CD14-positive monocyte (primary cell): ENCODE measurements around the gene STX2. TPM values are rescaled to one million over a fixed set of nuclear protein-coding genes. Genes with fewer than 3 reads are reported as not detected.
A peak's percentile ranks its signal among the peaks of the same experiment; 100 is the strongest.

Source experiments
- DNase-seq, 3 donors: peaks; one replicate each; pipeline ENCODE4 v3.0.0-alpha.2; 2011 to 2022
- H2AFZ ChIP-seq: 2 replicates; pipeline ENCODE4 v1.6.0; 2012; ENCODE audit warnings: mild to moderate bottlenecking, low read depth, low read length, inconsistent platforms; ENCODE audit not compliant: insufficient read depth, poor library complexity, severe bottlenecking
- H3K27ac ChIP-seq, 2 donors: 1 replicate in 1 of 2; 2 replicates in 1 of 2; pipeline ENCODE4 v1.5.1; 2012 to 2013; ENCODE audit warnings: low read length in 2 of 2, control low read depth in 1 of 2, inconsistent platforms in 1 of 2, low read depth in 1 of 2, mild to moderate bottlenecking in 1 of 2
- H3K27me3 ChIP-seq, 2 donors: one replicate each; pipeline versions ENCODE4 v1.6.0 to v1.6.1; 2011 to 2013; ENCODE audit warnings: low read length in 2 of 2; ENCODE audit not compliant: control insufficient read depth in 2 of 2, insufficient read depth in 2 of 2
- H3K36me3 ChIP-seq, 2 donors: replicated peaks in 1 of 2; 1 replicate in 1 of 2; 2 replicates in 1 of 2; pipeline versions ENCODE4 v1.5.1 to v1.6.1; 2012 to 2013; ENCODE audit warnings: low read length in 2 of 2, control low read depth in 1 of 2, inconsistent platforms in 1 of 2, mild to moderate bottlenecking in 1 of 2; ENCODE audit not compliant: insufficient read depth in 2 of 2, control insufficient read depth in 1 of 2
- H3K4me1 ChIP-seq, 2 donors: 1 replicate in 1 of 2; 2 replicates in 1 of 2; pipeline versions ENCODE4 v1.5.1 to v1.6.1; 2012 to 2013; ENCODE audit warnings: low read length in 2 of 2, control low read depth in 1 of 2, inconsistent platforms in 1 of 2, mild to moderate bottlenecking in 1 of 2, moderate library complexity in 1 of 2; ENCODE audit not compliant: insufficient read depth in 2 of 2, control insufficient read depth in 1 of 2
- H3K4me2 ChIP-seq: replicated peaks from 2 replicates; pipeline ENCODE3; 2012; ENCODE audit warnings: low read length, moderate library complexity, mild to moderate bottlenecking; ENCODE audit not compliant: poor library complexity, severe bottlenecking; ENCODE audit errors: extremely low read depth
- H3K4me3 ChIP-seq, 3 experiments: fragments of 200-600 bp in 1 of 3; sonication (generic) in 1 of 3; replicated peaks in 1 of 3; 1 replicate in 2 of 3; 2 replicates in 1 of 3; pipeline ENCODE4 v1.5.1; 2011 to 2013; ENCODE audit warnings: low read length in 3 of 3, mild to moderate bottlenecking in 3 of 3, control low read depth in 2 of 3, low read depth in 2 of 3, inconsistent platforms in 1 of 3, moderate library complexity in 1 of 3
- H3K79me2 ChIP-seq: 2 replicates; pipeline ENCODE4 v1.6.0; 2012; ENCODE audit warnings: mild to moderate bottlenecking, control low read depth, inconsistent platforms, low read length, moderate library complexity; ENCODE audit not compliant: insufficient read depth
- H3K9ac ChIP-seq: 2 replicates; pipeline ENCODE4 v1.6.0; 2017; ENCODE audit warnings: low read length, mild to moderate bottlenecking; ENCODE audit not compliant: insufficient read depth, poor library complexity, severe bottlenecking
- H3K9me3 ChIP-seq, 2 donors: replicated peaks in 1 of 2; 1 replicate in 1 of 2; 2 replicates in 1 of 2; pipeline versions ENCODE4 v1.5.1 to v1.6.1; 2012 to 2013; ENCODE audit warnings: low read length in 2 of 2, control low read depth in 1 of 2; ENCODE audit not compliant: control insufficient read depth in 1 of 2, insufficient read depth in 1 of 2
- H4K20me1 ChIP-seq: 2 replicates; pipeline ENCODE4 v1.6.0; 2012; ENCODE audit warnings: mild to moderate bottlenecking, low read length, control low read depth, moderate library complexity; ENCODE audit not compliant: insufficient read depth
- H3K27ac Mint-ChIP-seq, 7 donors: one replicate each; pipeline ENCODE4 v1.8.0; 2020; ENCODE audit warnings: mild to moderate bottlenecking in 7 of 7, mixed read lengths in 7 of 7, moderate library complexity in 6 of 7, inconsistent platforms in 2 of 7
- H3K27me3 Mint-ChIP-seq, 3 donors: one replicate each; pipeline ENCODE4 v1.8.0; 2021 to 2022; ENCODE audit warnings: low read depth in 3 of 3, mild to moderate bottlenecking in 3 of 3, mixed read lengths in 3 of 3, moderate library complexity in 3 of 3, inconsistent platforms in 1 of 3
- H3K36me3 Mint-ChIP-seq, 2 donors: one replicate each; pipeline ENCODE4 v1.8.0; 2020; ENCODE audit warnings: mixed read lengths in 2 of 2, inconsistent platforms in 1 of 2, mild to moderate bottlenecking in 1 of 2
- H3K4me1 Mint-ChIP-seq: one replicate; pipeline ENCODE4 v1.8.0; 2020; ENCODE audit warnings: mild to moderate bottlenecking, mixed read lengths
- H3K4me3 Mint-ChIP-seq, 2 donors: one replicate each; pipeline ENCODE4 v1.8.0; 2020; ENCODE audit warnings: mild to moderate bottlenecking in 2 of 2, mixed read lengths in 2 of 2, moderate library complexity in 1 of 2
- H3K9me3 Mint-ChIP-seq, 7 donors: one replicate each; pipeline ENCODE4 v1.8.0; 2020 to 2022; ENCODE audit warnings: mixed read lengths in 7 of 7, mild to moderate bottlenecking in 6 of 7, moderate library complexity in 6 of 7, inconsistent platforms in 2 of 7
- WGBS: methylation state at CpG from one replicate; pipeline ENCODE4 v1.1.5; 2013; ENCODE audit warnings: missing lambda C conversion rate; ENCODE audit not compliant: insufficient coverage; 5-methylcytosine and 5-hydroxymethylcytosine counted together
- intact Hi-C, 2 donors: fragments of 100-400 bp; cut with micrococcal nuclease; formaldehyde crosslinking; loops; one replicate each; pipeline versions ENCODE4 v1.15.0 to v1.15.1; 2023
- polyA plus RNA-seq, 3 donors: library from polyadenylated mRNA; depleted of rRNA in 1 of 3; unstranded in 2 of 3; stranded (reverse) in 1 of 3; fragments of 300-500 nt in 2 of 3; fragments of >200 nt in 1 of 3; fragmentation: Illumina TruSeq in 2 of 3; gene quantifications; 1 replicate in 2 of 3; 2 replicates in 1 of 3; pipeline ENCODE4 v1.2.3, GENCODE V29; 2012 to 2021
- TF ChIP-seq, protein P1 (sequence below): fragments of 200-600 bp; IDR thresholded peaks from one replicate; pipeline ENCODE4 v1.8.0; 2022; ENCODE audit warnings: antibody characterized with exemption, mild to moderate bottlenecking

The STX2 gene
- polyA plus RNA-seq, 3 donors = 4.8 to 32.9 (median 7.6) TPM

DNA sequence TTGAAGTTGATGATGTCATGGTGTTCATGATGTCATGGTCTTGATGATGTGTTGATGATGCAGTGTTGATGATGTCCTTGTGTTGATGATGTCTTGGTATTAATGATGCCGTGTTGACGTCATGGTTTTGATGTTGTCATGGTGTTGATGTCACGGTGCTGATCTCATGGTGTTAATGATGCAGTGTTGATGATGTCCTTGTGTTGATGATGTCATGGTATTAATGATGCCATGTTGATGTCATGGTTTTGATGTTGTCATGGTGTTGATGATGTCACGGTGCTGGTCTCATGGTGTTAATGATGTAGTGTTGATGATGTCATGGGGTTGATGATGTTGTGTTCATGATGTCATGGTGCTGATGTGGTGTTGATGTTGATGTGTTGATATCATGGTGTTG, 75.0 kb downstream of the STX2 start:
- no peaks in the 10 kb centered on the region for H3K36me3 Mint-ChIP-seq
- Histone ChIP-seq H3K4me1 (no peaks in the 10 kb centered on the region), H3K9me3 (peaks cover 13 to 22% of the 10 kb centered on the region in 2 donors), H2AFZ (no peak overlapping the region), H3K36me3 (no peaks in the 10 kb centered on the region), H3K27me3 (peaks cover 0 to 21% of the 10 kb centered on the region in 2 donors), H3K4me2 (no peak overlapping the region), H4K20me1 (no peaks in the 10 kb centered on the region), H3K79me2 (no peaks in the 10 kb centered on the region), H3K9ac (no peak overlapping the region), H3K27ac (no peak overlapping the region), H3K4me3 (no peak overlapping the region)
- no peak overlapping the region for H3K27ac Mint-ChIP-seq
- no peaks in the 10 kb centered on the region for H3K9me3 Mint-ChIP-seq
- TF ChIP-seq, protein P1, sequence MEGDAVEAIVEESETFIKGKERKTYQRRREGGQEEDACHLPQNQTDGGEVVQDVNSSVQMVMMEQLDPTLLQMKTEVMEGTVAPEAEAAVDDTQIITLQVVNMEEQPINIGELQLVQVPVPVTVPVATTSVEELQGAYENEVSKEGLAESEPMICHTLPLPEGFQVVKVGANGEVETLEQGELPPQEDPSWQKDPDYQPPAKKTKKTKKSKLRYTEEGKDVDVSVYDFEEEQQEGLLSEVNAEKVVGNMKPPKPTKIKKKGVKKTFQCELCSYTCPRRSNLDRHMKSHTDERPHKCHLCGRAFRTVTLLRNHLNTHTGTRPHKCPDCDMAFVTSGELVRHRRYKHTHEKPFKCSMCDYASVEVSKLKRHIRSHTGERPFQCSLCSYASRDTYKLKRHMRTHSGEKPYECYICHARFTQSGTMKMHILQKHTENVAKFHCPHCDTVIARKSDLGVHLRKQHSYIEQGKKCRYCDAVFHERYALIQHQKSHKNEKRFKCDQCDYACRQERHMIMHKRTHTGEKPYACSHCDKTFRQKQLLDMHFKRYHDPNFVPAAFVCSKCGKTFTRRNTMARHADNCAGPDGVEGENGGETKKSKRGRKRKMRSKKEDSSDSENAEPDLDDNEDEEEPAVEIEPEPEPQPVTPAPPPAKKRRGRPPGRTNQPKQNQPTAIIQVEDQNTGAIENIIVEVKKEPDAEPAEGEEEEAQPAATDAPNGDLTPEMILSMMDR = no peak
- DNase-seq = no peak
- peaks cover 14 to 27% (median 21%) of the 10 kb centered on the region in 3 donors for H3K27me3 Mint-ChIP-seq
- no peaks in the 10 kb centered on the region for H3K4me1 Mint-ChIP-seq
- H3K4me3 Mint-ChIP-seq = no peak overlapping the region
- intact Hi-C loops = no loop called here
- 100% methylated on average over 4 of the region's 4 CpGs for WGBS

DNA sequence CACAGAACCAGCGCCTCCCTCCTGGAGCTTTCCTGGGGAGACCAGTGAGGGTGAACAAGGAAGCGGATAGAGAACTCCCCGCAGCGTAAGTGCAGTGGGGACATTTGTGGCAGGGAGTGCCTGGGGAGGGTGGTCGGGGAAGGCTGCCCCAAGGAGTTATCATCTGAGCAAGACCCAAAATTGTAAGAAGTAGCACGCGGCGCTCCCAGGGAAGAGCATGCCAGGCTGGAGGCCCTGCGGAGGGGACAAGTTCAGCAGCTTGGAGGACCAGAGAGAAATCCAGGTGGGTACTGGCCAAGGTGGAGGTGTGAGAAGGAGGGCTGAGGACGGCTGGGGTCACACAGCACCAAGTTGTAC, 76.8 kb downstream of the STX2 start:
- H3K27me3 ChIP-seq = peaks cover 0 to 21% of the 10 kb centered on the region in 2 donors
- no peak for DNase-seq
- no peaks in the 10 kb centered on the region for H3K79me2 ChIP-seq
- no peaks in the 10 kb centered on the region for H3K4me1 ChIP-seq
- intact Hi-C loops = no loop called here
- no peak overlapping the region for H3K27ac ChIP-seq
- Mint-ChIP-seq H3K27me3 (peaks cover 13 to 26% (median 21%) of the 10 kb centered on the region in 3 donors), H3K27ac (no peak overlapping the region), H3K9me3 (no peaks in the 10 kb centered on the region), H3K4me3 (peak overlapping the region in 1 of 2 donors; percentile 26), H3K4me1 (no peaks in the 10 kb centered on the region), H3K36me3 (no peaks in the 10 kb centered on the region)
- no peaks in the 10 kb centered on the region for H4K20me1 ChIP-seq
- no peak overlapping the region for H3K4me3 ChIP-seq
- H3K9me3 ChIP-seq = peaks cover 13 to 22% of the 10 kb centered on the region in 2 donors
- no peak overlapping the region for H3K9ac ChIP-seq
- TF ChIP-seq, protein P1 = no peak
- no peak overlapping the region for H3K4me2 ChIP-seq
- no peaks in the 10 kb centered on the region for H3K36me3 ChIP-seq
- no peak overlapping the region for H2AFZ ChIP-seq
- 21% methylated on average over 9 of the region's 10 CpGs for WGBS
